ENCODE data around the gene C3. TPM values are rescaled to one million over a fixed set of nuclear protein-coding genes. Genes with fewer than 3 reads are reported as not detected.

C3 gene
- total and polyA plus RNA-seq, 2 experiments from 2014 or later = 5.1 to 17.7 TPM

DNA sequence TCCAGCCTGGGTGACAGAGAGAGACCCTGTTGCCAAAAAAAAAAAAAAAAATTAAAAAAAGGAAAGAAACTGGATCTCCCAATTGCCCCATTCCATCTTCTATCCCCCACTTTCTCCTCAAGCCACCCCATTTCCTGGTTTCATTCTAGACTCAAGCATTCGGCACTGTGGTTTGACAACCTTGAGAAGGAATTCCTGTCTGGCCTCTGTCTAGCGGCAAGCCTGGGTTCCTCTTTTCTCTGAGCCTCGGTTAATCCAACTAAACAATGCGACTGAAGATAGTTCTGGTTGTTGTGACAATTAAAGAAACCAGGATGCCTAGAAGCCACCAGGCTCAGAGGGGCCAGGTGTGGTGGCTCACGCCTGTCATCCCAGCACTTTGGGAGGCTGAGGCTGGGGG lies 3.3 kb upstream of the C3 start (continued):
- TF ChIP-seq, protein P1, sequence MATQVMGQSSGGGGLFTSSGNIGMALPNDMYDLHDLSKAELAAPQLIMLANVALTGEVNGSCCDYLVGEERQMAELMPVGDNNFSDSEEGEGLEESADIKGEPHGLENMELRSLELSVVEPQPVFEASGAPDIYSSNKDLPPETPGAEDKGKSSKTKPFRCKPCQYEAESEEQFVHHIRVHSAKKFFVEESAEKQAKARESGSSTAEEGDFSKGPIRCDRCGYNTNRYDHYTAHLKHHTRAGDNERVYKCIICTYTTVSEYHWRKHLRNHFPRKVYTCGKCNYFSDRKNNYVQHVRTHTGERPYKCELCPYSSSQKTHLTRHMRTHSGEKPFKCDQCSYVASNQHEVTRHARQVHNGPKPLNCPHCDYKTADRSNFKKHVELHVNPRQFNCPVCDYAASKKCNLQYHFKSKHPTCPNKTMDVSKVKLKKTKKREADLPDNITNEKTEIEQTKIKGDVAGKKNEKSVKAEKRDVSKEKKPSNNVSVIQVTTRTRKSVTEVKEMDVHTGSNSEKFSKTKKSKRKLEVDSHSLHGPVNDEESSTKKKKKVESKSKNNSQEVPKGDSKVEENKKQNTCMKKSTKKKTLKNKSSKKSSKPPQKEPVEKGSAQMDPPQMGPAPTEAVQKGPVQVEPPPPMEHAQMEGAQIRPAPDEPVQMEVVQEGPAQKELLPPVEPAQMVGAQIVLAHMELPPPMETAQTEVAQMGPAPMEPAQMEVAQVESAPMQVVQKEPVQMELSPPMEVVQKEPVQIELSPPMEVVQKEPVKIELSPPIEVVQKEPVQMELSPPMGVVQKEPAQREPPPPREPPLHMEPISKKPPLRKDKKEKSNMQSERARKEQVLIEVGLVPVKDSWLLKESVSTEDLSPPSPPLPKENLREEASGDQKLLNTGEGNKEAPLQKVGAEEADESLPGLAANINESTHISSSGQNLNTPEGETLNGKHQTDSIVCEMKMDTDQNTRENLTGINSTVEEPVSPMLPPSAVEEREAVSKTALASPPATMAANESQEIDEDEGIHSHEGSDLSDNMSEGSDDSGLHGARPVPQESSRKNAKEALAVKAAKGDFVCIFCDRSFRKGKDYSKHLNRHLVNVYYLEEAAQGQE (IDR thresholded peaks at IDR 0.05; ENCODE audit: unreplicated experiment) = no peak
- TF ChIP-seq POLR2AphosphoS5 (IDR thresholded peaks at IDR 0.05; ENCODE audit: low read depth) (no peak), ZNF114 (CRISPR knock-in tag; IDR thresholded peaks at IDR 0.05) (no peak), EZH2 (IDR thresholded peaks at IDR 0.05; ENCODE audit: low read depth, unreplicated experiment) (no peak), ZNF331 (CRISPR knock-in tag; IDR thresholded peaks at IDR 0.05; ENCODE audit: low read depth) (no peak), NANOG (IDR thresholded peaks at IDR 0.05; ENCODE audit: borderline replicate concordance) (no peak)
- TF ChIP-seq, protein P2, sequence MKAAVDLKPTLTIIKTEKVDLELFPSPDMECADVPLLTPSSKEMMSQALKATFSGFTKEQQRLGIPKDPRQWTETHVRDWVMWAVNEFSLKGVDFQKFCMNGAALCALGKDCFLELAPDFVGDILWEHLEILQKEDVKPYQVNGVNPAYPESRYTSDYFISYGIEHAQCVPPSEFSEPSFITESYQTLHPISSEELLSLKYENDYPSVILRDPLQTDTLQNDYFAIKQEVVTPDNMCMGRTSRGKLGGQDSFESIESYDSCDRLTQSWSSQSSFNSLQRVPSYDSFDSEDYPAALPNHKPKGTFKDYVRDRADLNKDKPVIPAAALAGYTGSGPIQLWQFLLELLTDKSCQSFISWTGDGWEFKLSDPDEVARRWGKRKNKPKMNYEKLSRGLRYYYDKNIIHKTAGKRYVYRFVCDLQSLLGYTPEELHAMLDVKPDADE (IDR thresholded peaks at IDR 0.05) = no peak
- TF ChIP-seq, protein P3, sequence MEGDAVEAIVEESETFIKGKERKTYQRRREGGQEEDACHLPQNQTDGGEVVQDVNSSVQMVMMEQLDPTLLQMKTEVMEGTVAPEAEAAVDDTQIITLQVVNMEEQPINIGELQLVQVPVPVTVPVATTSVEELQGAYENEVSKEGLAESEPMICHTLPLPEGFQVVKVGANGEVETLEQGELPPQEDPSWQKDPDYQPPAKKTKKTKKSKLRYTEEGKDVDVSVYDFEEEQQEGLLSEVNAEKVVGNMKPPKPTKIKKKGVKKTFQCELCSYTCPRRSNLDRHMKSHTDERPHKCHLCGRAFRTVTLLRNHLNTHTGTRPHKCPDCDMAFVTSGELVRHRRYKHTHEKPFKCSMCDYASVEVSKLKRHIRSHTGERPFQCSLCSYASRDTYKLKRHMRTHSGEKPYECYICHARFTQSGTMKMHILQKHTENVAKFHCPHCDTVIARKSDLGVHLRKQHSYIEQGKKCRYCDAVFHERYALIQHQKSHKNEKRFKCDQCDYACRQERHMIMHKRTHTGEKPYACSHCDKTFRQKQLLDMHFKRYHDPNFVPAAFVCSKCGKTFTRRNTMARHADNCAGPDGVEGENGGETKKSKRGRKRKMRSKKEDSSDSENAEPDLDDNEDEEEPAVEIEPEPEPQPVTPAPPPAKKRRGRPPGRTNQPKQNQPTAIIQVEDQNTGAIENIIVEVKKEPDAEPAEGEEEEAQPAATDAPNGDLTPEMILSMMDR (conservative IDR thresholded peaks at IDR 0.05; ENCODE audit: low read depth in 2 of 2) = no peak

DNA sequence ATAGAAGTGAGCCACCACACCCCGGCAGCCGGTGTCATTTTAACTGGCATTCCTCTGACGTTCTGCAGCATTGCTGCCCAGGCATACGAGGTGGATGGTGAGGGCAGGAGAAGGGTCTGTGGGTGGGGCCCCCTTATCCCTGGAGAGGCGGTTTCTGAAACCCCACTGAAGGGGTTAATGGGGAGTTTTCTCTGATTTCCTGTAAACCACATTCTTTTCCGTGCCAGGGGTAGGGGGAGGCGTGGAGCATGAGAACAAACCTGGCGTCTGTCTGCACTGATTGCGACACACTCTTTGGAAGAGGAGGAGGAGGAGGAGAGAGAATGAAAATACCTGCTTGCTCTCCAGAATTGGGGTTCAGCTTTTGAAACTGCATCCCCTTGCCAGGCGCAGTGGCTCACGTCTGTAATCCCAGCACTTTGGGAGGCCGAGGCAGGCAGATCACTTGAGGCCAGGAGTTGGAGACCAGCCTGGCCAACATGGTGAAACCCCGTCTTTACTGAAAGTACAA lies 2.7 kb upstream of the C3 start:
- H3K27ac Mint-ChIP-seq = peak overlapping the region; percentile 21; the same call in 1 of the 2 replicates
- Histone ChIP-seq H3K4me2 (0 out of 2 replicates have a peak overlapping the region, but pooled peaks have one; percentile 52), H2AFZ (peak overlapping the region; percentile 19; the same call in 1 of the 2 replicates), H3F3A (replicated peaks; ENCODE audit: low read depth) (no peaks in the 10 kb centered on the region), H3K36me3 (ENCODE audit: insufficient read depth) (no peaks in the 10 kb centered on the region), H3K79me2 (replicated peaks; ENCODE audit: insufficient read depth) (no peaks in the 10 kb centered on the region), H4K20me1 (replicated peaks; ENCODE audit: insufficient read depth) (no peaks in the 10 kb centered on the region), H3K4me3 (no peak overlapping the region), H3K4me1 (ENCODE audit: insufficient read depth) (peaks cover 12% of the 10 kb centered on the region), H3K27ac (ENCODE audit: low read depth) (peak overlapping the region; percentile 58; the same call in 1 of the 2 replicates), H3K27me3 (ENCODE audit: insufficient read depth) (no peaks in the 10 kb centered on the region), H3K9me2 (ENCODE audit: insufficient read depth) (no peaks in the 10 kb centered on the region)
- peak; percentile 66 for DNase-seq (ENCODE audit: low spot score)
- no peak overlapping the region; the same call in 2 of the 3 replicates for H3K4me3 Mint-ChIP-seq
- H3K27me3 Mint-ChIP-seq (ENCODE audit: insufficient read depth, low read depth, poor library complexity) = peaks cover 9% of the 10 kb centered on the region
- H3K36me3 Mint-ChIP-seq (ENCODE audit: low read depth) = peaks cover 11% of the 10 kb centered on the region; the same call in 2 of the 3 replicates
- peaks cover 24% of the 10 kb centered on the region for H3K9me3 Mint-ChIP-seq
- peak; percentile 59 for ATAC-seq
- peaks cover 6% of the 10 kb centered on the region for H3K4me1 Mint-ChIP-seq
- TF ChIP-seq EZH2 (IDR thresholded peaks at IDR 0.05; ENCODE audit: low read depth, unreplicated experiment) = no peak
- no peak for TF ChIP-seq NANOG (IDR thresholded peaks at IDR 0.05; ENCODE audit: borderline replicate concordance)
- TF ChIP-seq, protein P3 (conservative IDR thresholded peaks at IDR 0.05; ENCODE audit: low read depth in 2 of 2) = no peak
- no peak for TF ChIP-seq JUNB (IDR thresholded peaks at IDR 0.05; ENCODE audit: unreplicated experiment)
- TF ChIP-seq STAT1 (IDR thresholded peaks at IDR 0.05; ENCODE audit: unreplicated experiment) = no peak

Data from GM23338 (cell line).